Measurements from ENCODE around the gene UPK1B. TPM values are rescaled to one million over a fixed set of nuclear protein-coding genes. Genes with fewer than 3 reads are reported as not detected.

The UPK1B gene
- 2.1 TPM in 1 of 2 replicates, not detected in the other for total RNA-seq

DNA sequence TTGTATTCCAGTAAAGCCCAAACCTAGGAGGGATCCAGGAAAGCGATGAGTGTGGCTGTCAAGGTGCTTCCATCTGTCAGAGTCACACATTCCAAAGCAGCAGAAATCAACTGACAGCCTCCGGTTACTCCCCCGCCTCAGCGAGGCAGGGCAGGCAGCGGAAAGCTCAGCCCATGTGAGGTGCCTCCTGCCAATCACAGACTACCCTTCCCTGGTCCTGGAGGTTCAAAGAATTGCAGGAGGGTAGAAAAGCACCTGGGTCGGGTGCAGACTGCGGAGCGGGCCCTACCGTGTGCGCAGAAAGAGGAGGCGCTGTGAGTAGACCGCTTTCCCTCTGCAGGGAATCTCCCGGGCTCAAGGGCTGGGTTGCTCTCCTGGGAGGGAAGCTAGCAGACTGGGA is at the start of gene UPK1B:
TSS of gene UPK1B (plus strand) at position 274 of the 400 bp plus-strand sequence. CDS start 13,144 bp downstream, outside the sequence.

DNA sequence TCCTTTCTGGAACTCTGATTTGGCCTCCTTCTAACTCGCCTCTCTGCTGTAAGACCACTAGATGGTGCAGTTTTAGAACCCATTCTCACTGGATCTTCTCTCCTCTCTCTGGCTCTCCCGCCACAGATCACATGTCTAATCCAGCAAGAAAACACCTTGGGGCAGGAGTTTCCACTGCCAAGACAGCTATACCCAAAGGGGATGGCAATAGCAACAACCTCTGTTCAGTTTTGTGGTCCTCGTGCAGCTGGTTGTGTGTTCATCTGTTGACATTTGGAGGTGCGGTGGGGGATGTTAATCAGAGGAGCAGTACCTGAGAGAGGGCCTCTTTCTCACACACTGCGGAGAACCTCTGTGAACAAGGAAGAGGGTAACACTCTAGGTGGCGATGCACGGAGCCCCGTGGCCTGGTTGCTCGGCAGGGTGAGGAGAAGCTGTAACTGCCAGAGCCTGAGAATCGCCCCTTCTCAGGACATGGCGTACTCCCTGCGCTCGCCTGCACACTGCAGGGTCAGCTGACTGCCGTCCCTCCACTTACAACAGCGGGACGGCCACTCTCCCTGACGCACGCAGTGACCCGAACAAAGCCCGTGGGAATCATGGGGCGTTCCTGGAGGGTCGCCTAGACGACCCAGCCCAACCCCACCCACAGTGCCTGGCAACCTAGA is 27.8 kb upstream of the UPK1B start, which contains the start of gene TEX55:
TSS of gene TEX55 (plus strand) at position 666 of the 668 bp plus-strand sequence. CDS start 25 bp downstream, outside the sequence.

DNA sequence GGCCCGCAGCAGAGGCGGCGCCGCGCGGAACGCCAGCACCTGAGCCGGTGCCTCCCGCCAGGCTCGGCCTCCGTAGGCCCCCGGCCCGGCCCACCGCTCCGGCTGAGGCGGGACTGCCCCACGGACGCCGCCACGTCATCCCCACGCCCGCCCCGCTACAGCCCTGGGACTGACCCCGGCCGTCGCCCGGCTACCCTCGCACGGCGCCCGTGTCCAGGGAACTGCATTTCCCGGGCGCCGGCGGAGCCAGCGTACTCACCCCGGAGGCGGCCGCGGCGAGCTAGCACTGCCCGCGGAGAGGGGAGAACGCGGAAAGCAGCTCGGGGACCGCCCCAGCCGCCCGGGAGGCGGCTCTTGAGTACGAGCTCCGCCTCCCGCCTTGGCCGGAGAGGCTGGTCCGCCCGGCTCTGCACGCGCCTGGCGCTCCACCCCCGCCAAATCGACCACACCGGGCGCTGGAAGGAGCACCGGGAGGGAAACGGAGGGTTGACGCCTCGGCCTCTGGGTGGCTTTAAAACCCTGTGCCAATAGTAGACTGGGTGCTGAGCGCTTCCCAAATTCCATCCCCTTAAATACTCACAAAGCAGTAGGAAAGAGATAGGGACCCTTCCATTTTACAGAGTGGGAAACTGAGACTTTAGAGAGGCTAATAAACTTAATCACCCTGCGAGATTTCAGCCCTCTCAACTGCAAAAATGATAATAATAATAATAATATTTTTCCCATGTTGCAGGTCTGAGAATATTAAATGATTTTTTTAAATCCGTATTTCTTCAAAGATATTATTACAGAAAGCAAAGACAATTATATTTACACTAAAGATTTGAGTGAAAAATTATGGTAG is 67.4 kb downstream of the UPK1B start, which contains the start of gene B4GALT4:
TSS of gene B4GALT4 (minus strand) at position 288 of the 844 bp plus-strand sequence. CDS start 10,779 bp downstream, outside the sequence.

Other genes with a start within 250 kb of the UPK1B start
- gene IGSF11, start 138.8 kb upstream of the UPK1B start, total RNA-seq: not detected in 2 replicates
- gene TEX55, start 27.4 kb upstream of the UPK1B start, total RNA-seq: not detected in 2 replicates
- 17.7 and 31.4 TPM in 2 replicates for gene B4GALT4, start 67.3 kb downstream of the UPK1B start, total RNA-seq
- gene ARHGAP31, start 120.8 kb downstream of the UPK1B start, total RNA-seq: 10.9 and 11.6 TPM in 2 replicates

Data from pericardium fibroblast (primary cell).